Muscle layer of duodenum (tissue), 2 donors: ENCODE measurements around the gene APOC4.

Experiments
- H3K27ac ChIP-seq: one replicate; pipeline ENCODE4 v1.7.0; 2013; ENCODE audit warnings: mild to moderate bottlenecking, low read length
- H3K27me3 ChIP-seq: one replicate; pipeline ENCODE4 v1.7.0; 2013; ENCODE audit warnings: low read depth, mild to moderate bottlenecking, control low read depth, low read length
- H3K36me3 ChIP-seq, 2 donors: one replicate each; pipeline ENCODE4 v1.7.0; 2013; ENCODE audit warnings: low read length in 2 of 2, control low read depth in 1 of 2, mild to moderate bottlenecking in 1 of 2; ENCODE audit not compliant: insufficient read depth in 2 of 2, control insufficient read depth in 1 of 2
- H3K4me1 ChIP-seq, 2 donors: one replicate each; pipeline ENCODE4 v1.7.0; 2013; ENCODE audit warnings: low read length in 2 of 2, mild to moderate bottlenecking in 2 of 2, control low read depth in 1 of 2, moderate library complexity in 1 of 2; ENCODE audit not compliant: insufficient read depth in 2 of 2, control insufficient read depth in 1 of 2
- H3K4me3 ChIP-seq, 2 donors: one replicate each; pipeline ENCODE4 v1.7.0; 2013; ENCODE audit warnings: low read length in 2 of 2, low read depth in 1 of 2, mild to moderate bottlenecking in 1 of 2
- H3K9me3 ChIP-seq, 2 donors: one replicate each; pipeline ENCODE4 v1.7.0; 2013; ENCODE audit warnings: low read length in 2 of 2, control low read depth in 1 of 2, mild to moderate bottlenecking in 1 of 2; ENCODE audit not compliant: control insufficient read depth in 1 of 2
- donor health status: healthy.

APOC4 gene

GRCh38 chr19:44988273-44988672 lies 46.2 kb downstream of the APOC4 start:
- no peak overlapping the region for H3K27ac ChIP-seq
- no peak overlapping the region for H3K4me3 ChIP-seq
- no peaks in the 10 kb centered on the region for H3K27me3 ChIP-seq
- peaks cover 27 to 83% of the 10 kb centered on the region in 2 donors for H3K36me3 ChIP-seq
- H3K4me1 ChIP-seq: no peaks in the 10 kb centered on the region
- H3K9me3 ChIP-seq: no peaks in the 10 kb centered on the region

- peaks cover 25 to 79% of the 10 kb centered on the region in 2 donors for H3K36me3 ChIP-seq
- H3K9me3 ChIP-seq: no peaks in the 10 kb centered on the region
- H3K27me3 ChIP-seq: no peaks in the 10 kb centered on the region
- no peaks in the 10 kb centered on the region for H3K4me1 ChIP-seq
- no peak overlapping the region for H3K4me3 ChIP-seq
- H3K27ac ChIP-seq: no peak overlapping the region
These were observed 47.0 kb downstream of the APOC4 start for GRCh38 chr19:44988896-44989556.

DNA sequence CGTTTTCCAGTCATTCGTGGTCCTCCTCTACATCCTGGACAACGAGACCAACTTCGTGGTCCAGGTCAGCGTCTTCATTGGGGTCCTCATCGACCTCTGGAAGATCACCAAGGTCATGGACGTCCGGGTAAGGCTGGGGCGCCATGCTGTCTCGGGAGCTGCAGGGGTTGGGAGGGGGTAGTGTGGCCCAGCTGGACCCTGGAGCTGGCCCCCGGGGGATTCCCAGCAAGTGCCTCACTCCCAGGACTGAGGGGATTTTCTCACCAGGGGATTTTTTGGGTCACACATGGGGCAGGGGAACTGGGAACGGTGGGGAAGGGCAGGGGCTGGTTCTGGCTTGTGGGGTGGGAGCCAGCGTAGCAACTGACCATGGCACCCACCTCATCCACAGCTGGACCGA lies 48.4 kb downstream of the APOC4 start:
- Histone ChIP-seq H3K9me3 (no peaks in the 10 kb centered on the region), H3K36me3 (peaks cover 15 to 64% of the 10 kb centered on the region in 2 donors), H3K4me1 (no peaks in the 10 kb centered on the region), H3K27ac (no peak overlapping the region), H3K4me3 (no peak overlapping the region), H3K27me3 (no peaks in the 10 kb centered on the region)

GRCh38 chr19:44990966-44991365 lies 48.9 kb downstream of the APOC4 start:
- H3K4me3 ChIP-seq: no peak overlapping the region
- no peaks in the 10 kb centered on the region for H3K27me3 ChIP-seq
- no peaks in the 10 kb centered on the region for H3K9me3 ChIP-seq
- H3K36me3 ChIP-seq: peaks cover 14 to 60% of the 10 kb centered on the region in 2 donors
- H3K4me1 ChIP-seq: no peaks in the 10 kb centered on the region
- no peak overlapping the region for H3K27ac ChIP-seq

- H3K27ac ChIP-seq: no peak overlapping the region
- no peaks in the 10 kb centered on the region for H3K27me3 ChIP-seq
- H3K9me3 ChIP-seq: no peaks in the 10 kb centered on the region
- H3K4me1 ChIP-seq: no peaks in the 10 kb centered on the region
- no peak overlapping the region for H3K4me3 ChIP-seq
- H3K36me3 ChIP-seq: peaks cover 7 to 46% of the 10 kb centered on the region in 2 donors
These were observed 50.5 kb downstream of the APOC4 start for GRCh38 chr19:44992336-44993163.

- Histone ChIP-seq H3K9me3 (no peaks in the 10 kb centered on the region), H3K4me3 (no peak overlapping the region), H3K27me3 (no peaks in the 10 kb centered on the region), H3K36me3 (peaks cover 6 to 36% of the 10 kb centered on the region in 2 donors), H3K4me1 (no peaks in the 10 kb centered on the region), H3K27ac (no peak overlapping the region)
These were observed 51.5 kb downstream of the APOC4 start for GRCh38 chr19:44993526-44993925.

DNA sequence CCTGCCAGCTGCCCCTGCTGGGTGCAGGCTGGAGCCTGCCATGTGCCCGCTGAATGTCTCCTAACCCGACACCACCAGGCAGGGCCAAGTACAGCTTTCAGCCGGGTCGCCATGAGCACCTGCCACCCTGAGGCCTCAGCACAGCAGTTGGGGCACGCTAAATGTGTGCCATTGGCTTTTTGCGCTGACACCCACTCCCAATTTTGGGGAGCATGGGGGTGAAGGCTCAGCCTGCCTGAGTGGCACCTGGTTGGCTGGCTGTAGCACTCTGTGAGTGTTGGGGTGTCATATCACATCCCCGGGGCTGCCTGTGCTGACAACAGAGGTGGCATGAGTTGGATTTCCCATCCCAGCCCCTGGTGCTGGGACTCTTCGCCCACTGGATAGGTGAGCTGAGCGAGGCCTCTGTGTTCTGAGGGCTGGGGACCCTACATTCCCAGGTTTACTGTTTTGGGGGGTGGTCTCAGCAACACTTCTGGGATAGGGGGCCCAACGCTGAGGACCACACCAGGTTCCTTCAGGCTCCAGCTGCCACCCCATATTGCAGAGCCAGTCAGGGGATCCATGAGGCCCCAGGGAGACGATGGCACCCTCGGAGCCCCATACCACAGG lies 52.0 kb downstream of the APOC4 start:
- peaks cover 6 to 34% of the 10 kb centered on the region in 2 donors for H3K36me3 ChIP-seq
- H3K4me1 ChIP-seq: no peaks in the 10 kb centered on the region
- H3K27me3 ChIP-seq: no peaks in the 10 kb centered on the region

More for the DNA sequence above, 52.0 kb downstream of the APOC4 start:
- no peak overlapping the region for H3K27ac ChIP-seq
- H3K9me3 ChIP-seq: no peaks in the 10 kb centered on the region
- H3K4me3 ChIP-seq: no peak overlapping the region
